ENCODE data around the gene PALD1.

- TF ChIP-seq EP300 (IDR thresholded peaks at IDR 0.05) = no peak
- no peak for TF ChIP-seq CTCF (IDR thresholded peaks at IDR 0.05)
- no peak for TF ChIP-seq POLR2A (IDR thresholded peaks at IDR 0.05)
Measured at GRCh38 chr10:70557086-70557845, 78.7 kb downstream of the PALD1 start.

Measured in tibial nerve (tissue), 4 donors.